ENCODE data around the gene CHCHD10. TPM values are rescaled to one million over a fixed set of nuclear protein-coding genes. Genes with fewer than 3 reads are reported as not detected.

Gene CHCHD10
- total and polyA plus RNA-seq, 2 of the 8 experiments (the other 6 are each of a cell fraction or from before 2014, with no cell fraction given), result 58.3 to 94.5 TPM

DNA sequence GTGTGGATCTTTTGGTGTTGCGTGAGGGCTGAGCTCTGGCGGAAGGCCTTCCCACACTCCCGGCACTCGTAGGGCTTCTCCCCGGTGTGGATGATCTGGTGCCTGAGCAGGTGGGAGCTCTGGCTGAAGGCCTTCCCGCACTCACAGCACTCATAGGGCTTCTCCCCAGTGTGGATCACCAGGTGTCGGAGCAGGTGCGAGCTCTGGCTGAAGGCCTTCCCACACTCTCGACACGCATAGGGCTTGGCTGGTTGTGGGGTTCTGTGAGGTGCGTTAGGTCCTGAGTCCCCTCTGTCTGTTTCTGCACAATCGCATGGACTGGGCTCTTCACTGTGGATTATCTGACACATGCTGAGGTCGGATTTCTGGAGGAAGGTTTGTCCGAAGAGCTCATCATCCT lies 23.3 kb downstream of the CHCHD10 start (continued):
- TF ChIP-seq ZNF274 (IDR thresholded peaks at IDR 0.05; ENCODE audit: borderline replicate concordance, extremely low read depth, low read length), result no peak
- TF ChIP-seq CREB1 (IDR thresholded peaks at IDR 0.05), result no peak
- no peak for TF ChIP-seq KDM5A (IDR thresholded peaks at IDR 0.05; ENCODE audit: low read length)
- no peak for TF ChIP-seq SAP30 (IDR thresholded peaks at IDR 0.05; ENCODE audit: insufficient read depth, insufficient replicate concordance, low read length)
- no peak for TF ChIP-seq HDAC2 (IDR thresholded peaks at IDR 0.05; ENCODE audit: borderline replicate concordance in 1 of 2, low read depth in 2 of 2, low read length in 2 of 2)
